A673 (cell line): ENCODE data around the gene ACTR3. TPM values are rescaled to one million over a fixed set of nuclear protein-coding genes. Genes with fewer than 3 reads are reported as not detected.

Experiments used
- BruUV-seq: library from RNA; stranded (reverse); fragments of 400-500 nt; replicated peaks from 2 replicates; lab custom pipeline; 2021; lab: Mats Ljungman, UMichigan
- CTCF ChIA-PET: fragments of 300-600 bp; sonication (Branson Sonifier 250); formaldehyde crosslinking; loops from one replicate; lab custom pipeline; 2022; ENCODE audit warnings: antibody characterized with exemption; lab: Charles Lee
- POLR2A ChIA-PET: fragments of 300-600 bp; sonication (Branson Sonifier 250); formaldehyde crosslinking; loops from one replicate; lab custom pipeline; 2022; ENCODE audit warnings: antibody characterized with exemption; ENCODE audit not compliant: low non-redundant PET; lab: Charles Lee
- DNase-seq: peaks from one replicate; pipeline ENCODE4 v3.0.0-alpha.2; 2015; ENCODE audit warnings: low spot score
- H3K27ac ChIP-seq: fragments of 200-600 bp; sonication (generic); 2 replicates; pipeline ENCODE4 v1.5.1; 2016; ENCODE audit warnings: mixed run types, low read depth, mild to moderate bottlenecking, mixed read lengths, antibody characterized with exemption, low read length; ENCODE audit not compliant: poor library complexity, severe bottlenecking
- H3K27me3 ChIP-seq: fragments of 200-600 bp; sonication (generic); replicated peaks from 2 replicates; pipeline ENCODE4 v1.6.1; 2017; ENCODE audit warnings: mixed run types, low read depth, mild to moderate bottlenecking, mixed read lengths, antibody characterized with exemption, low read length; ENCODE audit not compliant: insufficient read depth, poor library complexity
- H3K36me3 ChIP-seq: fragments of 200-600 bp; sonication (generic); 2 replicates; pipeline ENCODE4 v1.6.1; 2016; ENCODE audit warnings: mixed run types, mild to moderate bottlenecking, mixed read lengths, antibody characterized with exemption, low read length; ENCODE audit not compliant: insufficient read depth, poor library complexity, severe bottlenecking
- H3K4me1 ChIP-seq: fragments of 200-600 bp; sonication (generic); 2 replicates; pipeline ENCODE4 v1.6.1; 2017; ENCODE audit warnings: mixed run types, mild to moderate bottlenecking, mixed read lengths, antibody characterized with exemption, low read length; ENCODE audit not compliant: insufficient read depth, poor library complexity, severe bottlenecking
- H3K4me3 ChIP-seq: fragments of 200-600 bp; sonication (generic); 2 replicates; pipeline ENCODE4 v1.5.1; 2016; ENCODE audit warnings: low read depth, mixed run types, mild to moderate bottlenecking, mixed read lengths, low read length; ENCODE audit not compliant: poor library complexity, severe bottlenecking
- H3K9me3 ChIP-seq: fragments of 200-600 bp; sonication (generic); 2 replicates; pipeline ENCODE4 v1.6.1; 2016; ENCODE audit warnings: mixed run types, low read depth, mild to moderate bottlenecking, mixed read lengths, antibody characterized with exemption, low read length; ENCODE audit not compliant: poor library complexity, severe bottlenecking
- CTCF ChIP-seq: fragments of 300-800, 200-600 bp; sonication (generic); conservative IDR thresholded peaks from 2 replicates; pipeline ENCODE4 v1.5.1; 2017; ENCODE audit warnings: low read depth, mild to moderate bottlenecking, antibody characterized with exemption, low read length, moderate library complexity, mixed read lengths
- EZH2 ChIP-seq: fragments of 200-600 bp; sonication (generic); IDR thresholded peaks from 2 replicates; pipeline ENCODE4 v1.6.1; 2017; ENCODE audit warnings: borderline replicate concordance, low read depth, mild to moderate bottlenecking, mixed read lengths, antibody characterized with exemption, low read length; ENCODE audit not compliant: poor library complexity, severe bottlenecking
- intact Hi-C: fragments of 100-400 bp; cut with micrococcal nuclease; formaldehyde crosslinking; loops from one replicate; pipeline ENCODE4 v1.10.0; 2022; ENCODE audit not compliant: unreplicated experiment
- total RNA-seq: library from RNA; stranded (reverse); gene quantifications from 2 replicates; pipeline ENCODE4 v1.2.3, GENCODE V29; 2021

ACTR3 gene
- total RNA-seq, 1 experiment from 2014 or later = 340 TPM

GRCh38 chr2:113981404-113982134 lies 91.7 kb downstream of the ACTR3 start:
- ChIA-PET POLR2A (no interaction called here), CTCF (no interaction called here)
- Histone ChIP-seq H3K27ac (no peak overlapping the region), H3K4me1 (no peaks in the 10 kb centered on the region), H3K9me3 (peaks cover 5% of the 10 kb centered on the region), H3K36me3 (no peaks in the 10 kb centered on the region), H3K4me3 (no peak overlapping the region), H3K27me3 (peaks cover 2% of the 10 kb centered on the region)
- no TSS peak for BruUV-seq
- TF ChIP-seq CTCF (no peak), EZH2 (no peak)
- no peak for DNase-seq
- intact Hi-C loops = no loop called here

- Histone ChIP-seq H3K27ac (no peak overlapping the region), H3K4me3 (no peak overlapping the region), H3K4me1 (no peaks in the 10 kb centered on the region), H3K9me3 (no peaks in the 10 kb centered on the region), H3K36me3 (no peaks in the 10 kb centered on the region), H3K27me3 (peaks cover 7% of the 10 kb centered on the region)
- BruUV-seq = no TSS peak
- DNase-seq = no peak
- ChIA-PET POLR2A (no interaction called here), CTCF (no interaction called here)
- TF ChIP-seq EZH2 (no peak), CTCF (no peak)
- intact Hi-C loops = no loop called here
Observed at GRCh38 chr2:113985554-113986397, 95.9 kb downstream of the ACTR3 start.

GRCh38 chr2:113986762-113987290 lies 96.9 kb downstream of the ACTR3 start:
- no peaks in the 10 kb centered on the region for H3K36me3 ChIP-seq
- no peaks in the 10 kb centered on the region for H3K4me1 ChIP-seq
- H3K4me3 ChIP-seq = no peak overlapping the region
- CTCF ChIA-PET = no interaction called here
- TF ChIP-seq EZH2 = no peak
- no peak for TF ChIP-seq CTCF
- no peaks in the 10 kb centered on the region for H3K9me3 ChIP-seq
- DNase-seq = no peak
- peaks cover 7% of the 10 kb centered on the region for H3K27me3 ChIP-seq
- no peak overlapping the region for H3K27ac ChIP-seq
- POLR2A ChIA-PET = no interaction called here
- intact Hi-C loops = no loop called here
- BruUV-seq = no TSS peak
